ENCODE results near the gene FBXO41.

FBXO41 gene

DNA sequence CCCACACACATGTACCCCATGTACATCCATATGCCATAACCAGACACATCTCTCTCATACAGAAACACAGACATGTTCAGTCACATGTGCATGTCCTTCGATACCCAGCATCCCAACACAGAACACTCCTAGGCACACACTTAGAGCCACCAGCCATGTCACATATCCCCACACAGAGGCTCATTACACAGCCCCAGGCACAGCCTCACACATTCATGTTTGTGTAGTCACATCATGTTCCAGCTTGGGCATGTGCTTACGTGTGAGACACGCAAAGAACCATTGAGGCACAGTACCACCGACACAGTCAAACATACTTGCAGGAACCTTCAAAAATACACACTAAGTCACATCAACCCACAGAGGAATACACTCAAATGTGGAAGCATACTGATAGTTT, 17.3 kb downstream of the FBXO41 start:
- peaks cover 8% of the 10 kb centered on the region for H4K20me1 ChIP-seq (ENCODE audit: control insufficient read depth, insufficient read depth, low read depth, low read length)
- H3F3A ChIP-seq (ENCODE audit: control insufficient read depth, insufficient read depth): no peaks in the 10 kb centered on the region; the same call in 1 of the 2 replicates
- no peaks in the 10 kb centered on the region for H3K9me3 ChIP-seq (ENCODE audit: control insufficient read depth, insufficient read depth, low read length)
- H3K27ac ChIP-seq (ENCODE audit: low read depth, low read length): no peak overlapping the region
- no peak overlapping the region for H3K4me3 ChIP-seq (ENCODE audit: low read length)
- no peak overlapping the region for H3K4me2 ChIP-seq (ENCODE audit: low read length)
- H3K4me1 ChIP-seq (ENCODE audit: control insufficient read depth, low read length): peaks cover 5% of the 10 kb centered on the region
- no peak for TF ChIP-seq EZH2phosphoT487 (IDR thresholded peaks at IDR 0.05; ENCODE audit: borderline replicate concordance, low read length)
- TF ChIP-seq, protein P1, sequence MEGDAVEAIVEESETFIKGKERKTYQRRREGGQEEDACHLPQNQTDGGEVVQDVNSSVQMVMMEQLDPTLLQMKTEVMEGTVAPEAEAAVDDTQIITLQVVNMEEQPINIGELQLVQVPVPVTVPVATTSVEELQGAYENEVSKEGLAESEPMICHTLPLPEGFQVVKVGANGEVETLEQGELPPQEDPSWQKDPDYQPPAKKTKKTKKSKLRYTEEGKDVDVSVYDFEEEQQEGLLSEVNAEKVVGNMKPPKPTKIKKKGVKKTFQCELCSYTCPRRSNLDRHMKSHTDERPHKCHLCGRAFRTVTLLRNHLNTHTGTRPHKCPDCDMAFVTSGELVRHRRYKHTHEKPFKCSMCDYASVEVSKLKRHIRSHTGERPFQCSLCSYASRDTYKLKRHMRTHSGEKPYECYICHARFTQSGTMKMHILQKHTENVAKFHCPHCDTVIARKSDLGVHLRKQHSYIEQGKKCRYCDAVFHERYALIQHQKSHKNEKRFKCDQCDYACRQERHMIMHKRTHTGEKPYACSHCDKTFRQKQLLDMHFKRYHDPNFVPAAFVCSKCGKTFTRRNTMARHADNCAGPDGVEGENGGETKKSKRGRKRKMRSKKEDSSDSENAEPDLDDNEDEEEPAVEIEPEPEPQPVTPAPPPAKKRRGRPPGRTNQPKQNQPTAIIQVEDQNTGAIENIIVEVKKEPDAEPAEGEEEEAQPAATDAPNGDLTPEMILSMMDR (IDR thresholded peaks at IDR 0.05; ENCODE audit: low read depth, low read length, poor library complexity, severe bottlenecking): no peak
- peaks cover 82% of the 10 kb centered on the region for H3K36me3 ChIP-seq (ENCODE audit: control insufficient read depth, low read length)
- H3K79me2 ChIP-seq (ENCODE audit: control insufficient read depth, low read length): peaks cover 55% of the 10 kb centered on the region
- H3K27me3 ChIP-seq (ENCODE audit: control insufficient read depth, low read length): no peaks in the 10 kb centered on the region
- no peaks in the 10 kb centered on the region for H3K9me2 ChIP-seq (replicated peaks; ENCODE audit: control insufficient read depth, low read length)

- Histone ChIP-seq H3K9me3 (ENCODE audit: control insufficient read depth, insufficient read depth, low read length) (no peaks in the 10 kb centered on the region), H3K27ac (ENCODE audit: low read depth, low read length) (no peak overlapping the region), H3K4me3 (ENCODE audit: low read length) (no peak overlapping the region)
Measured at GRCh38 chr2:73266061-73266901, 18.0 kb downstream of the FBXO41 start.

DNA sequence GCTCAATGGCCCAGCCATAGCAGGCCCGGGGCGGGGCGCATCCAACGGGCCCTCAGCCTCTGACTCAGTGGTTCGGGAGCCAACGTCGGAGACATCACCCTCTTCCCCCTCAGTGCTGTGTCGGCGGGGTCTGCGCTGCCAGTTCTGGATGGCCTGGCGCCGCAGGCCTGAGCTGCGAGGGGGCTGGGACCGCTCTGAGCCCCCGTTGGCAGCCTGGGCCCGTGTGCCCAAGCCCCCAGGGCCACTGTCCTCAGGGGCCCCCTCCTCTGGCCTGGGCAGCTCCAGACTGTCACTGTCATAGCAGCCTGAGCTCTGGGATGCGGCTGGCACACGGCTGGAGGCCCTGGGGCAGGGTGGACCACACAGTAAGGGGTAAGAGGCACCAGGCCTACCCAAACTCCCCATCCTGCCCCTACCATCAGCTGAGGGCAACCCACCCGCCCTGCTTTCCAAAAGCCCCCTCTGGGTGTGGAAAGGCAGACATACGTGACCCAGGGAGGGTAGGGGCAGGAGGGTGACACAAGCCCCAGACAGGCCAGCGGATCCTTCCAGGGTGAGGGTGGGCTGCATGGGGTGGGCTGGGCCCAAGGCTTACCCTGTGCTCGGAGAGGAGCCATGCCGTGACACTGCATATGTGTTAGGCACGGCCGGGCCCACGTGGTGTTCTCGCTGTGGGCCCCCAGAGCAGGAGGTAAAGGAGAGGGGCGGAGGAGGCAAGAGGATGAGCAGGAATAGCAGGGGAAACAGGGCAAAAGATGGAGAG, 18.8 kb downstream of the FBXO41 start:
- Histone ChIP-seq H4K20me1 (ENCODE audit: control insufficient read depth, insufficient read depth, low read depth, low read length) (peaks cover 7% of the 10 kb centered on the region; the same call in 1 of the 2 replicates), H3K9me2 (replicated peaks; ENCODE audit: control insufficient read depth, low read length) (no peaks in the 10 kb centered on the region), H3K4me3 (ENCODE audit: low read length) (no peak overlapping the region), H3K27me3 (ENCODE audit: control insufficient read depth, low read length) (no peaks in the 10 kb centered on the region), H3K4me1 (ENCODE audit: control insufficient read depth, low read length) (peaks cover 5% of the 10 kb centered on the region), H3K27ac (ENCODE audit: low read depth, low read length) (no peak overlapping the region), H3K4me2 (ENCODE audit: low read length) (no peak overlapping the region), H3K79me2 (ENCODE audit: control insufficient read depth, low read length) (peaks cover 40% of the 10 kb centered on the region), H3K9me3 (ENCODE audit: control insufficient read depth, insufficient read depth, low read length) (no peaks in the 10 kb centered on the region), H3K36me3 (ENCODE audit: control insufficient read depth, low read length) (peaks cover 80% of the 10 kb centered on the region), H3F3A (ENCODE audit: control insufficient read depth, insufficient read depth) (no peaks in the 10 kb centered on the region; the same call in 1 of the 2 replicates)
- TF ChIP-seq, protein P1 (IDR thresholded peaks at IDR 0.05; ENCODE audit: low read depth, low read length, poor library complexity, severe bottlenecking): no peak
- no peak for TF ChIP-seq EZH2phosphoT487 (IDR thresholded peaks at IDR 0.05; ENCODE audit: borderline replicate concordance, low read length)

More at GRCh38 chr2:73266061-73266901, 18.0 kb downstream of the FBXO41 start:
- H3K79me2 ChIP-seq (ENCODE audit: control insufficient read depth, low read length): peaks cover 48% of the 10 kb centered on the region
- H3K4me1 ChIP-seq (ENCODE audit: control insufficient read depth, low read length): peaks cover 5% of the 10 kb centered on the region
- H3K9me2 ChIP-seq (replicated peaks; ENCODE audit: control insufficient read depth, low read length): no peaks in the 10 kb centered on the region
- H3K36me3 ChIP-seq (ENCODE audit: control insufficient read depth, low read length): peaks cover 82% of the 10 kb centered on the region
- peaks cover 7% of the 10 kb centered on the region; the same call in 1 of the 2 replicates for H4K20me1 ChIP-seq (ENCODE audit: control insufficient read depth, insufficient read depth, low read depth, low read length)
- H3K4me2 ChIP-seq (ENCODE audit: low read length): no peak overlapping the region
- TF ChIP-seq, protein P1 (IDR thresholded peaks at IDR 0.05; ENCODE audit: low read depth, low read length, poor library complexity, severe bottlenecking): no peak
- no peaks in the 10 kb centered on the region for H3K27me3 ChIP-seq (ENCODE audit: control insufficient read depth, low read length)
- H3F3A ChIP-seq (ENCODE audit: control insufficient read depth, insufficient read depth): no peaks in the 10 kb centered on the region; the same call in 1 of the 2 replicates
